Stimulated activated CD8-positive, alpha-beta memory T cell treated with anti-CD3 and anti-CD28 coated beads, Interleukin-12 subunit alpha, Interleukin-12 subunit beta, amount 100 ng/mL, for 4 hours (primary cell): ENCODE measurements around the gene BDKRB2.

Experiments used
- DNase-seq: peaks from one replicate; pipeline ENCODE4 v3.0.0-alpha.2; 2020; ENCODE audit warnings: low read depth

BDKRB2 gene

DNA sequence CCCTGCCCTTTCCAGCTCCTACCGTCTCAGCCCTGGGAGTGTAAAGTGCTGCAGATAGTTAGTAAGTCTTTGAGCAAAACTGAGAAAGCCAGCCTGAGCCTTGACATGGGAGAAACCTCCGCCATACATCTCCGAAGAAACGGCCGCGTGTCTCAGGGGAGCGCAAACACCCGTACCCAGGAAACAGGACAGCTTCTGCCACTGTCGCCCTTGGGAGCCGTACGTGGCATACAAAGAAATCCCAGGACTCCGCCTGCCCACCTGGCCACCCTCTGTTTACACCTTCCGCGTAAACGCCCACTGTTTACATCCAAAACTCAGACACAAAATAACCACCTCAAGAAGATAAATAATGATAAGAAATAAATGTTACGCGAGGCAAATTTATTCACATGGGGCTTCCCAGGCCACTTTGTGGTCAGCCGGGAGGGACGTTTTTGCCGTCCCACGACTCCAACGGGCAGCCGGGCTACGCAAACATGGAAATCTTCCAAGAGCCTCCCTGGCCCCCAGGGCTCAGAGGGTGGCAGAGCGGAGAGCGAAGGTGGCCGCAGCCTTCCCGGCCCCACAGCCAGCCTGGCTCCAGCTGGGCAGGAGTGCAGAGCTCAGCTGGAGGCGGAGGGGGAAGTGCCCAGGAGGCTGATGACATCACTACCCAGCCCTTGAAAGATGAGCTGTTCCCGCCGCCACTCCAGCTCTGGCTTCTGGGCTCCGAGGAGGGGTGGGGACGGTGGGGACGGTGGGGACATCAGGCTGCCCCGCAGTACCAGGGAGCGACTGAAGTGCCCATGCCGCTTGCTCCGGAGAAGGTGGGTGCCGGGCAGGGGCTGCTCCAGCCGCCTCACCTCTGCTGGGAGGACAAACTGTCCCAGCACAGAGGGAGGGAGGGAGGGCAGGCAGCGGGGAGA lies at the start of gene BDKRB2:
Gene BDKRB2, plus strand, starts transcription at position 689 of the 908 bp plus-strand sequence. CDS start 32,269 bp downstream, outside the sequence.
- no peak for DNase-seq

DNA sequence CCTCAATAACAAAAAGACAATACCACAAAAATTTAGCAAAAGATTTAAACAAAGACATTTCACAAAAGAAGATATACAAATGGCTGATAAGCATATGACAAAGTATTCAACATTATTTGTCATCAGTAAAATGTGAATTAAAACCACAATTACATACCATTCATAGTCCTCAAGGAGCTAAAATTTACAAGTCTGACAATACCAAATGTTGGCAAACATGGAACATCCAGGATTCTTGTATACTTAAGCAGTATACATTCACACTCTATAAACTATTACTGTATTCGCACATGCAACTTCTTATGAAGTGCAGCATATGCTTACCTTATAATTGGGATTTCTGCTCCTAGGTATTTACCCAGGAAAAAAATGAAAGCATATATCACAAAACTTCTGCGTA lies 49.7 kb upstream of the BDKRB2 start:
- no peak for DNase-seq

DNA sequence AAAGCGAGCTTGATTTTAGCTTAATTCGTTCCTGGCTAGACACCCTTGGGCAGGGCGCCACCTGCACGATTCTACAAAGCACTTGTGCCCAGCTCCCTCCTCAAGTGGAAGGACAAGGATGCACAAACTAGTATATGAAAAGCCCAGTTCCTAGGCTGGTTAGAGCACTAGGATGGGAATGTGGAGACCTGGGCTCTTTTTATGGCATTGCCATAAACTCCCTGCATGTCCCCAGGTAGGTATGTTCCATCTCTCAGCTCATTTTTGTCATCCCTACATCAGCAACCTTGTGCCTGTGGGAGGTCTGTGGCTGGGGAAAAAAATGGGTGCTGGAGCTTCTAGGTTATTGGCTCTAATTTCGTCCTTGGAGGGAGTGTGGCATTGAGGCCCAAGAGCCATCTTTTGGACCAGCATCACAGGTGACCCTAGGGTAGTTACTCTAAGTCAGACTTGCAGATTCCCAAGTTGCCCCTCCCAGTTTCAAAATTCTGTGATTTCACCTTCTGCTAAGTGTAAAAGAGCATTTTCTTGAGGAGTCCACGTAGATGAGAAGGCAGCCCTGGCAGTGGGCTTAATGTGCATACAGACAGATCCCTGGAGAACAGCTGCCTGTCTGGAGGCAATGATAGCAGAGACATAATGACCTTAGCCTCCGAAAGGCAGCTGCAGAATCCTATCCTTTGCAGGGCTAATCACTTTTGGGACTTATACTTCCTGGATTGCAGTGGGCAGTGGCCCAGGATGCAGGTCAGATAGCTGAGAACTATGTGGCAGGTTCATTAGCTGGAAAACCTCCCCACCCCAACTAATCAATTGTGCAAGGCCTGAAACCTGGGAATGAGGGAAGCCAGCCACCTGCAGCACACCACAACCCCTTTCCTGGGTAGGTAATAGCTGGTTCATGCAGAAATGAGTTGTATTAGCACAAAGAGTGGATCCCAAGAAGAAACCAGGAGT lies 47.6 kb upstream of the BDKRB2 start:
- no peak for DNase-seq

DNA sequence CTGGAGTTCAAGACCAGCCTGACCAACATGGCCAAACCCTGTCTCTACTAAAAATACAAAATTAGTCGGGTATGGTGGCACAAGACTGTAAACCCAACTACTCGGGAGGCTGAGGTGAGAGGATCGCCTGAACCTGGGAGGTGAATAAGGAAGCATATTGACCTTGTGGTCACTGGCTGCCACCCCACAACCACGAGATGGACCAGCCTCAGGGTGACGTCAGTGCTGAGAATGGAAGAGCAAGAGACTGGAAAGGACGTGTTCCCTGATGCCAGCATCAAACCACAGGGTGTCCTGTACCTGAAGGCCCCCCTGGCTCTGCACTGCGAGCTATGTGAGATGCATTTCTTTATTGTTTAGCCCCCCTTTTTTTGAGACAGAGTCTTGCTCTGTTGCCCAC lies 45.9 kb upstream of the BDKRB2 start:
- no peak for DNase-seq

DNA sequence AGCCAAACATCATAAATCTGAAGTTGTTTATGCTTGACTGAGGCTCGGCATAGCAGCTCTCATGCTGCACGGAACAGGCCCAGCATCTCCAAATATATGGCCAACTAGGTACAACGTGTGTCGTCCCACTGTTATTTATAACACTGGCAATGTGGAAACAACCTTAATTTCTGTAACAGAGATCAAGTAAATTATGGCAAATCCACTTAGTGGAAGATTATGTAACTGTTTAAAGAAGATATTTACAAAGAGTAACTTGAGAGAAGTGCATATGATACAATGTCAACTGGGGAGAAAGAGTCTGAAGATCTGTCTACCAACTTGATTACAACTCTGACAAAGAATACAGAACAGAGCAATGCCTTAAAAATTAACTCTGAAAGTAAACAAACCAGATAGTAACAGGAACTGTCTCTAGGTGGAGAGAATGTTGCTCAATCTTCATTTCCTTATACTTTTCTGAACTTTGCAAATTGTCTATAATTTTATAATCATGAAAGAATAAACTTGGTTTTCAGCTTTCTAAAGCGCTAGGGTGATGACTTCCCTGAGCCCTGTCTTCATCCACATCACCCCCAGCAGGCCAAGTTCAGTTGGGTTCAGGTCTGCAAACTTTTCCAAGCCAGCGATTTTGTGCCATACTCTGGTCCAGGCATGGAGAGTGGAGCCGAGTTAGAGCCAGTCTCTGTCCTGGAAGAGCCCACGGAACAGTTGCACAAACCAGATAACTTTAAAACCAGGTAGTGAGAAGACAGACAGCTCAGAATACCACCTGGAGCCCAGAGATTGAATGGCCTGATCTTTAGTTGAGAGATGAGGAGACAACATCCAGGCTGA lies 44.3 kb upstream of the BDKRB2 start:
- no peak for DNase-seq

DNA sequence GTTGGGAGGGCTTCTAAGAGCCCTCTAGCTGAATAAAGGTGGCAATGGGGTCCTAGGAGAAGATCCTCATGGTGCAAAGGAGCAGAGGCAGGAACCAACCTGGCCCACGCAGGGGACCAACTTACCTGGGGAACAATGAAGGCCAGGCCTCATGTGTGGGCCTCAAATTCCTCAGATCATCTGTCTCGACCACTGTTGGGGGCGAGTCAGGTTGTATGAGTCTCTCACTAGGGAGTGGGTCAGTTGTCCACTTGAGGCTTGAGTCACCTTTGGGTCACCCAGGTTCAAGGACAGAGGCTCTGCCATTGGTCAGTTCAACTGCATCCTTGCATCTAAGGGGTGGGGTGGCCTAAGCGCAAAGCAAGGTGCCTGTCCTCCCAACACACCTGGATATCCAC lies 43.7 kb upstream of the BDKRB2 start:
- DNase-seq: no peak

DNA sequence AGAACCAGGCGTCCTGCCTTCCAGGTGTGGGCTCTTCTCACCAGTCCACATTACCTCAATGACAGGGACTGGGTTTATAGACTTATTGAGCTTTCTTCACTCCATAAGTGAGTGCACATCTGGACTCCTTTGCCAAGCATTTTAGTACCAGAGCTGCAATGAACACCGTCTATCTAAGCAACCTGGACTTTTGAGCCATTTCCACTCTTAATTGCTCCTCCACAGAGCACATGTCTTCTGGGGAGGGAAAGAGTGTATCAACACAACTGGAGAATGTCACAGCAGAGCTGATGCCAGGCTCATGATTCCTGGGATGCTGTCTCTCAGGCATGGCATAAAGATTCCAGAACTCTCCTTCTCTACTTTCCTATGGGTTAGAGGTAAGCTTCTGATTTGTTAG lies 43.0 kb upstream of the BDKRB2 start:
- no peak for DNase-seq

DNA sequence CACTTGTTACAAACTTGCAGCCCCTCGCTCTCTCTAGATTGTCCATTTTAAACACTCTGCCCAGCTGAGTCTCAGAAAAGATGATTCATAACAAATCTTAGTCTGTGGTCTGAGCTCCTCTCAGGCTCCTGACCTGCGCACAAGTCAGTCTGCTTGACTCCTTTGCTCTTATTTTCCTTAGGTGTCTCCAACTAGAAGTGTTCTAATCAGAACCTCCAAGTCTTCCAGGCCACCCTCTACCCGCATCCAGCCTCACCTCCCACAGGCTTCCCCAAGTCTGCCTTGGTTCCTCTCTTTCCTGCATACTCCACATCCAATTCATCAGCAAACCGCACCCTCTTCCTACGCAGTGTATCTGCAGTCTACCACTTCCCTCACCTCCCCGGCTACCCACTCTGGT lies 42.4 kb upstream of the BDKRB2 start:
- no peak for DNase-seq

DNA sequence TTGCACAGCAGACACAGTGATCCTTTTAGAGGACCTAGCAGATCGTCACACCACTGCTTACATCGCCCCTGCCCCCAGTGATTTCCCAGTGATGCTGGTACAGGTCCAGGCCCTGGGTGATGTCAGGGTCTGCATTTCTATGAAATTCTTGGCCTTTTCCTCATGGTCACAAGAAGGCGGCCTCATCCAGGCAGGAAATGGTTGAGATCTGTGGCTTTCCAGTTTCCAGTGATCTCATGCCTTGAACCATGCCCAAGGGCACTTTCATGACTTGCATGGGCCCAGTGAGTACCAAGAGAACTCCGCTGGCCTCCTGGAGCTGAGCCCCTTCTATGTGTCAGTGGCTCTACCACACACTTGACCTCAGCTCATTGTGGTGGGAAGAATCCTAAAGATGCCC lies 41.9 kb upstream of the BDKRB2 start:
- DNase-seq: no peak

DNA sequence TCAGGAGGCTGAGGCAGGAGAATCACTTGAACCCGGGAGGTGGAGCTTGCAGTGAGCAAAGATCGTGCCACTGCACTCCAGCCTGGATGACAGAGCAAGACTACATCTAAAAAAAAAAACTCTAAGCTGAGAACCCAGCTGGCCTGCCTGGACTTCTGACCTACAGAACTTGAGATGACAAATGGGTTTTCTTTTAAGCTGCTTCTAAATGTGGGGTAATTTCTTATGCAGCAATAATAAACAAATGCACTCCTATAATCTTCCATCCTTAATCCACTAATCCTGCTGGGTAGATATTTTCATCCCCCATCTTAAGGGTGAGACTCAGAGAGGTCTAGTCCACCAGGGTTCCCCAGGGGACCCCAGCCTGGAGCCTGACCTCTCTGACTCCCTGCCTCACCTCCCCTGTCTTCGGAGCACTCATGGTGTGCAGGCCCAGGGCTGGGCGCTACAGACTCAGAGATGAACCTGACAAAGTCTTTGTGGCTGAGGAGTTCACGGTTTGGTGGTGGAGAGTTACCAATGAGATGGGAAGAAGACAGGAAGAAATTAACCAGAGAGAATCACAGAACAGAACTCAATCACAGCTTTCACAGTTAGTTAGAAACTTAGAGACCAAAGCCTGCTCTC lies 39.7 kb upstream of the BDKRB2 start:
- no peak for DNase-seq

DNA sequence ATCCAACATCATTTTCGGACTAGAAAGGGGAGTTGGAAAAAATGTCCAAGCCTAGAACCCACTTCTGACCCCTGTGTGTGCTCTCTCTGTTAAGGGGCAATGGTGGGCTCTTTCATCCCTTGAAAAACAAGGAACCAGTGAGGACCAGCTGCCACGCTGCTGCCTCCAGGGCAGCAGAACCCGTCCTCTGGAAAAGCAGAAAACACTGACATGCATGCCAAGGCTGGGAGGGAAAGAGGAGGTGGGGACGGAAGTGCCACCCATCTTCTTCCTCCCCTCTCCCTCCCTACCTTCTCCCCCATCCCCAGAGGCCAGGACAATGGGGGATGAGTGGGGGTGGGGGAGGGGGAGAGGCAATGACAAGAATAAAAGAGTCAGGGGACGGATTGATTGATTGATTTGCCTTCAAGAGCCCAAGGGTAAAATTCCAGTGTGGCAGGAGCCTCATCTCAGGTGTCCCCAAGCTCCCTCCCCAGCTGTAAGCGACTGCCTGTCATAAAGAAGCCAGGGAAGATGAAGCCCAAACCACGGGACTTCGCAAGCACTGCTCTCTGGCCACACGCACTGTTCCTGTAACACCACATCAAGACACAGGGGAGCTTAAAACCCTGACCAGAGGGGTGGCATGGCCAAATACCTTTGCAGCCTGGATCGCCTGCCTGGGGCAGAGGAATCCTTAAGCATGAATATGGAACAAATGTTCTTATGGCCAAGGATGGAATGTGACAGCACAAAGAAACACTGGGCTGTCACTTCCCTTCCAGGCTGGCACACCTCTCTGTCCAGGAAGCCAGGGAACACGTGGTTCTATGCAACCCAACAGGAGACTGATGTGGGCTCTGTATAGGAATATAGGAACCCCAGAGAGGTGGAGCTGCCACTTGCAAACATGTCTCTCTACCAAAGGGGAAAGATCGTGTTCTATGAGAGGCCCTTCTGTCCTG lies 38.9 kb upstream of the BDKRB2 start:
- no peak for DNase-seq

DNA sequence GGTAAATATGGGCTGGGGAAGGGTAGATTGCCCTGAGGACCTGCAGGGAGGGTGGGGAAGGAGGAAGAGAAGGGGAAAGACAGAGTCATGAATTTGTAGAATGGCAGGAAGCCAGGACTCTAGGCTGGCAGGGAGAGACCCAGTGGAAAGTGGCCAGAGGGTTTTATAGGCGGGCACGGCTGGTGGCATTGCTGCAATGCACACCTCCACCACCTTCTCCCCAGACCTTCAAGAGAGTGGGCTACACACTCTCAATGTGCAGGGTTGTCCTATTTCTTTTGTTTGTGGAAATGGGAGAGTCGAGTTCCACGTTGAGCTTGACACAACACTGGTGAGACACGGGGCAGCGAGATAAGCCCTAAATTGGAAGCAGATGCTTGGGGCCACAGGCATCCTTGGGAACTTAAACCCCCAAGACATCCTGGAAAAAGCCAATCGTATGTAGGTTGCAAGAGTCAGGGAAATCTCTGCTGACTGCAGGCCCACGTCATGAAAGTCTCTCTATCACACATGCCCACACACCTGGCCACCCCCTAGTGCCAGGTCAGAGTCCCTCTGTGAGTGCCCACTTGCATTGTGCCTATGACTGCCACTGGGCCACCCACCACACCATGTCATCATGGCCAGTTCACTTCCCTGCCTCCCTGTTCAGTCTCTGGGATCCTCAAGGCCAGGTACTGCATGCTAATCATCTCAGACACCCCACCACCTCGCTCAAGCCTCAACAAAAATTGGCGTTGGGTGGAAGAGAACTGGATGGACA lies 38.0 kb upstream of the BDKRB2 start:
- no peak for DNase-seq

DNA sequence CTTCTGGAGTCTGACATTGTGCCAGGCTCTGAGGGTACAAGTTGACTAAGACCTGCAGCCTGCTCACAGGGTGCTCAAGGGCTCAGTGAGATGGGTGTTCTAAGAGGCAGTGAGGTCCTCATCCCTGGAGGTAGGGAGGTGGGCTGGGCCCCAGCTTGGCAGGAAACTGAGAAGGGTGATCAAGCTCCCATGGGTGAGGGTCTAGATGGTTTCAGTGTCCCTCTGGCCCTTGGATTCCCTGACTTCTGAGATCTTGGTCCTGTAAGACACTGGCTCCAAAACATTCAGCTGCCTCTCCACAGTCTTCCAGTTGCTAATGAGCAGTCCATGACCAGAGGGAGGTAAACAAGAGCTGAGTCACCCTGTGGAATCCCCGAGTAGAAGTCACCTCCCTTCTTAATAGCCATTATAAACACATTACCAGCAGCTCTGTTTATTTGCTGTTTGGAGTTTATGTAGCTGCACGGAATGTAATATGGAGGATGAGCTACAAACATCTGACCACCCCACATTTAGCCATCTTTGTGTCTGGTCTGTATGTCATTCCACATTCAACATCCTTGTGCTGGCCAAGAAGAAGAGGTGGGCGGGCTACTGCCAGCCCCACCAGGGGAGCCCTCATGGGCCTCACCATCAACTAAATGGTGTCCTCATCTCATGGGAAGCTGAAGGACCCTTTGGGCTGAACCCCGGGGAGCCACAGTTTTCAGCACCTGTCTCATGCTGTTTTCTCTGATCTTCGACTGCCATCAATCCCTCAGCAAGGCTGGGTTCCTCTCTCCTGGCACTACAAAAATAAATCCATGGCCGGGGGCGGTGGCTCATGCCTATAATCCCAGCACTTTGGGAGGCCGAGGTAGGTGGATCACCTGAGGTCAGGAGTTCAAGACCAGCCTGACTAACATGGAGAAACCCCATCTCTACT lies 37.2 kb upstream of the BDKRB2 start:
- DNase-seq: no peak

DNA sequence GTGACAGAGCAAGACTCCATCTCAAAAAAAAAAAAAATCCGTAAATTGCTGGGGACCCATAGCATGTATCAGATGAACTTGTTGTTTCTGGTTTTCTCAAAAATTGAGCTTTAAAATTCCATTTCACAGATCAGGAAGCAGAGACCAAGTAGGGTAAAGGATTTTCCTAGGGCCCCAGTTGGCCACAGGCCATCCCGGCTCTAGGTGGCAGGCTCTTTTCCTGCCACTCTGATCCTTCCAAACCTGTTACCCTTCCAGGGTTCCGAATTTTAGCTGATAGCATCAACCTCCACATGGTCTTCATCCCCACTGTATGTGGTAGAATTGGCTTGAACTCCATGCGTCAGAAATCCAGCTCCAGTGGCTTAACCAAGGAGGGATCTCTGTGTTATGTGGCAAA lies 36.1 kb upstream of the BDKRB2 start:
- no peak for DNase-seq

DNA sequence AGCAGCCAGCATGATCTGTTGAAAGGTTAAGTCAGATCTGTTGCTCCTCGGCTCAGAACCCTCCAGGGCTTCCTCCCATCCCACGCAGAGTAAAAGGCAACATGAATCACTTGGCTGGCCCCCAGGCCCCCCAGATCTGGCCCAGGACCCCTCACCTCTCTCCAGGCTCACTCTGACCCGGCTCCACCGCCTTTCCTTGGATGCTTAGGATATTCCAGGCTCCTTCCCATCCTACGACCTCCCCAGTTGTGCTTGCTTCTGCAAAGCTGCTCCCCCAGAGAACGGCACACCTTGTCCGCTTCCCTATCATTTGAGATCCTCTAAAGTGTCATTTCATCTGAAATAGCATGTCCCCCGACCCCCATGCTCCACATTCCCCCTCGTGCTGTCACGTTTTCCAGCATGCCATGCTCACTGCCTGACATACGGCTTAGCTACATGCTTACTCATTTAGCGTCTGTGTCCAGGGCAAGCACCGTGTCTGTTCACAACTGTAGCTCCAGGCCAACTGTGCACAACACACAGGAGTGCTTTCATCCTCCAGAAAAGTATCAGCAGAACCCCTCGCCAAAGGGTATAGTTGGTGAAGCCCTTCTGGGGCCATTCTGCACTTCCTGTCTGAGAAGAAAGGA lies 33.6 kb upstream of the BDKRB2 start:
- DNase-seq: no peak

DNA sequence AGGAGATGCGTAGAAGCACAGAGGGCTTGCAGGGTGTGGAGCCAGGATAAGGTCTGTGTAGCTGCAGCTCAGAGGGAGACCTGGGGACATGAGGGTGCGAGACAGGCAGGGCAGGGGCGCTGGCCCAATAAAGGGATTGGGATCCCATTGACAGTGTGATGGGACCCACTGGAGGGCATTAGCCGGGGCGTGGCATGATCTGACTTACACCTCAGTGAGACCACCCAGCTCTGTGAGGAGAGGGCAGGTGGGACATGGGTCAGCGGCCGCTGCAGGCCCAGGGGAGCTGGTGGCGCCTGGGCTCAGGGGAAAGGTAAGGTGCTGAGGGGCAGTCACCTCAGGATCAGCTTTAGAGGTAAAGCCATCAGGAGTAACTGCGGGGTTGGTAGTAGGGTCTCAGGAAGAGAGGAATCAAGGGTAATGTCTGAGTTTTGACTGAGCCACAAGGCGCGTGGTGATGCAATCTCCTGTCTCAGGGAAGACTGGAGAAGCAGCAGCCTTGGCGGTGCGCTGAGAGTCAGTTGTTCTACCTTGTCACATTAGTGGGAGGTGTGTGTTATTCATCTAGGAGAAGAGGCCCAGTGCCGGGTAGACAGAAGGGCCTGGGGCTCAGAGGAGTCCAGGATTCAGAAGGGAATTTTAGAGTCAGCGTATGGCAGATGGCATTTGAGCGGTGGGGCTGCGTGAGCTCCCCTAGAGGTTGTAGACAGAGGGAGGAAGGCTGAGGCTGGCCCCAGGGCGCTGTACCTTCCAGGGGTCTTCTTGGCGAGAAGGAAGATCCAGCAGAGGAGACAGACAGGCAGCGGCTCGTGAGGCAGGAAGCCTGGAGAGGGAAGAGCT lies 30.8 kb upstream of the BDKRB2 start:
- DNase-seq: no peak

DNA sequence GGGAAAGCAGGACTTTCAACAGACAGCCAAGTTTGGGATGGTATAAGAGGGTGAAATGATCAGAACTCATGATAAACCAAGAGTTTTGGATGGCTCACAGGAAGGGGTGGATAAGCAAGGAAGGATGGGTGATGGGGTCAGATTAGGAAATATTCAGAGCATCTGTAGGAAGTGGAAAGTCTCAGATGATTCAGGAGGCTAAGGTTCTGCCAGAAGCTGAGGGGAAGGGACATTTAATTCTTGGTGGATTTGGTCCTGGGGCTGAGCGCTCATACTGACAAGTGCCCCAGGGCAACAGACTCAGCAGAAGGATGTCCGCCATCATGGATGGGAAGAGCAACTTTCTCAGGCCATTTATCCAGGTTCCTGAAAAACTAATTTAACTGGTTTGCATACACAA lies 28.4 kb upstream of the BDKRB2 start:
- no peak for DNase-seq
